ENCODE results near the gene AKIRIN1. TPM values are rescaled to one million over a fixed set of nuclear protein-coding genes. Genes with fewer than 3 reads are reported as not detected.

The AKIRIN1 gene
- total and polyA plus RNA-seq, 4 experiments from 2014 or later: 79.6 to 131 (median 107) TPM

GRCh38 chr1:38994196-38994595 is 3.1 kb downstream of the AKIRIN1 start:
- no peaks in the 10 kb centered on the region for H3K9me3 ChIP-seq (ENCODE audit: control insufficient read depth in 1 of 2, low read length in 2 of 2)
- DNase-seq: no peak
- peaks cover 4% of the 10 kb centered on the region for H3K36me3 ChIP-seq (ENCODE audit: insufficient read depth, low read length)
- peak overlapping the region; percentile 9 to 70 (median 49) for H3K4me3 Mint-ChIP-seq
- intact Hi-C loops (cut with micrococcal nuclease): loop anchor here (5.0 to 10.0 kb wide), 3 partner anchors 98 to 1517 kb away; no protein-coding TSS in a partner anchor
- ChIA-PET POLR2A (ENCODE audit: partially characterized antibody) (interaction anchor here (1.2 to 3.5 kb wide), 3 partner anchors 9 to 32 kb away, joined by 4 to 26 read pairs (median 8); partner anchors contain the start of gene NDUFS5), CTCF (ENCODE audit: partially characterized antibody) (interaction anchor here (0.7 to 0.8 kb wide), 2 partner anchors 33 to 37 kb away, joined by 5 to 6 read pairs; no protein-coding TSS in a partner anchor)
- H3K4me3 ChIP-seq (ENCODE audit: low read length in 2 of 2): no peak overlapping the region
- H3K27ac ChIP-seq (ENCODE audit: low read depth, low read length): no peak overlapping the region
- peaks cover 79% of the 10 kb centered on the region for H3K4me1 ChIP-seq (ENCODE audit: insufficient read depth, low read length)
- H3K36me3 Mint-ChIP-seq: peaks cover 24 to 45% of the 10 kb centered on the region in 2 donors
- no peaks in the 10 kb centered on the region for H3K27me3 ChIP-seq (ENCODE audit: insufficient read depth, low read length)
- H3K4me1 Mint-ChIP-seq: peaks cover 42 to 81% (median 60%) of the 10 kb centered on the region in 4 donors
- H3K27me3 Mint-ChIP-seq: no peaks in the 10 kb centered on the region
- H3K9me3 Mint-ChIP-seq: no peaks in the 10 kb centered on the region
- peak overlapping the region in 6 of 7 donors; percentile 49 to 85 (median 80) for H3K27ac Mint-ChIP-seq

GRCh38 chr1:38997034-38997900 is 6.2 kb downstream of the AKIRIN1 start:
- Histone ChIP-seq H3K9me3 (ENCODE audit: control insufficient read depth in 1 of 2, low read length in 2 of 2) (no peaks in the 10 kb centered on the region), H3K27ac (ENCODE audit: low read depth, low read length) (peak overlapping the region; percentile 22), H3K27me3 (ENCODE audit: insufficient read depth, low read length) (no peaks in the 10 kb centered on the region), H3K4me3 (ENCODE audit: low read length in 2 of 2) (peak overlapping the region; percentile 3 to 11), H3K36me3 (ENCODE audit: insufficient read depth, low read length) (peaks cover 34% of the 10 kb centered on the region), H3K4me1 (ENCODE audit: insufficient read depth, low read length) (peaks cover 74% of the 10 kb centered on the region)
- H3K36me3 Mint-ChIP-seq: peaks cover 38 to 62% of the 10 kb centered on the region in 2 donors
- no peaks in the 10 kb centered on the region for H3K27me3 Mint-ChIP-seq
- peaks cover 40 to 82% (median 59%) of the 10 kb centered on the region in 4 donors for H3K4me1 Mint-ChIP-seq
- no peaks in the 10 kb centered on the region for H3K9me3 Mint-ChIP-seq
- H3K27ac Mint-ChIP-seq: peak overlapping the region; percentile 82 to 94 (median 91)
- intact Hi-C loops (cut with micrococcal nuclease): loop anchor here (1.0 to 10.0 kb wide), 3 partner anchors 18 to 198 kb away; partner anchors contain the start of gene NDUFS5
- peak in 4 of 5 donors; percentile 55 to 63 (median 60) for DNase-seq
- ChIA-PET CTCF (ENCODE audit: partially characterized antibody) (interaction anchor here (0.6 to 1.5 kb wide), 6 partner anchors 19 to 160 kb away, joined by 3 to 5 read pairs (median 3); partner anchors contain the start of gene NDUFS5), POLR2A (ENCODE audit: partially characterized antibody) (interaction anchor here (0.5 to 2.9 kb wide), 9 partner anchors 10 to 138 kb away, joined by 3 to 28 read pairs (median 6); partner anchors contain the start of genes NDUFS5 and RRAGC)
- peak overlapping the region; percentile 69 to 92 (median 86) for H3K4me3 Mint-ChIP-seq

- H3K27ac Mint-ChIP-seq: peak overlapping the region; percentile 82 to 94 (median 91)
- H3K36me3 ChIP-seq (ENCODE audit: insufficient read depth, low read length): peaks cover 38% of the 10 kb centered on the region
Observed at GRCh38 chr1:38997901-38998190, 6.8 kb downstream of the AKIRIN1 start.

GRCh38 chr1:39001516-39002421 is 10.7 kb downstream of the AKIRIN1 start:
- Mint-ChIP-seq H3K4me1 (peaks cover 25 to 49% (median 39%) of the 10 kb centered on the region in 4 donors), H3K36me3 (peaks cover 56 to 70% of the 10 kb centered on the region in 2 donors), H3K27ac (peak overlapping the region; percentile 3 to 84 (median 37)), H3K9me3 (no peaks in the 10 kb centered on the region), H3K27me3 (no peaks in the 10 kb centered on the region), H3K4me3 (no peak overlapping the region)
- no peak for DNase-seq
- peaks cover 70% of the 10 kb centered on the region for H3K36me3 ChIP-seq (ENCODE audit: insufficient read depth, low read length)
- H3K4me3 ChIP-seq (ENCODE audit: low read length in 2 of 2): no peak overlapping the region
- H3K27me3 ChIP-seq (ENCODE audit: insufficient read depth, low read length): no peaks in the 10 kb centered on the region
- no peaks in the 10 kb centered on the region for H3K9me3 ChIP-seq (ENCODE audit: control insufficient read depth in 1 of 2, low read length in 2 of 2)
- no peak overlapping the region for H3K27ac ChIP-seq (ENCODE audit: low read depth, low read length)
- ChIA-PET POLR2A (ENCODE audit: partially characterized antibody) (interaction anchor here (1.1 to 2.8 kb wide), 3 partner anchors 9 to 24 kb away, joined by 3 to 13 read pairs (median 8); partner anchors contain the start of gene NDUFS5), CTCF (ENCODE audit: partially characterized antibody) (interaction anchor here (1.3 kb wide), 1 partner anchor 14 kb away, joined by 3 read pairs; no protein-coding TSS in a partner anchor)
- H3K4me1 ChIP-seq (ENCODE audit: insufficient read depth, low read length): peaks cover 34% of the 10 kb centered on the region
- intact Hi-C loops (cut with micrococcal nuclease): no loop called here

More at GRCh38 chr1:38997901-38998190, 6.8 kb downstream of the AKIRIN1 start:
- Histone ChIP-seq H3K27ac (ENCODE audit: low read depth, low read length) (peak overlapping the region; percentile 22), H3K4me3 (ENCODE audit: low read length in 2 of 2) (peak overlapping the region; percentile 3 to 11), H3K9me3 (ENCODE audit: control insufficient read depth in 1 of 2, low read length in 2 of 2) (no peaks in the 10 kb centered on the region), H3K4me1 (ENCODE audit: insufficient read depth, low read length) (peaks cover 69% of the 10 kb centered on the region), H3K27me3 (ENCODE audit: insufficient read depth, low read length) (no peaks in the 10 kb centered on the region)
- peaks cover 42 to 60% of the 10 kb centered on the region in 2 donors for H3K36me3 Mint-ChIP-seq
- intact Hi-C loops (cut with micrococcal nuclease): loop anchor here (1.0 to 10.0 kb wide), 3 partner anchors 19 to 197 kb away; partner anchors contain the start of gene NDUFS5
- ChIA-PET POLR2A (ENCODE audit: partially characterized antibody) (interaction anchor here (0.7 to 2.9 kb wide), 7 partner anchors 9 to 138 kb away, joined by 3 to 28 read pairs (median 8); partner anchors contain the start of genes NDUFS5 and RRAGC), CTCF (ENCODE audit: partially characterized antibody) (interaction anchor here (0.6 to 1.5 kb wide), 6 partner anchors 20 to 160 kb away, joined by 3 to 5 read pairs (median 3); partner anchors contain the start of gene NDUFS5)
- peaks cover 36 to 81% (median 57%) of the 10 kb centered on the region in 4 donors for H3K4me1 Mint-ChIP-seq
- H3K4me3 Mint-ChIP-seq: peak overlapping the region; percentile 69 to 92 (median 86)
- no peaks in the 10 kb centered on the region for H3K27me3 Mint-ChIP-seq
- DNase-seq: no peak
- H3K9me3 Mint-ChIP-seq: no peaks in the 10 kb centered on the region

- peaks cover 54 to 74% of the 10 kb centered on the region in 2 donors for H3K36me3 Mint-ChIP-seq
- no peak overlapping the region for H3K27ac ChIP-seq (ENCODE audit: low read depth, low read length)
Observed at GRCh38 chr1:39003281-39003680, 12.2 kb downstream of the AKIRIN1 start.

GRCh38 chr1:39003794-39004193 is 12.7 kb downstream of the AKIRIN1 start:
- CTCF ChIA-PET (ENCODE audit: partially characterized antibody): no interaction called here
- intact Hi-C loops (cut with micrococcal nuclease): no loop called here

More at GRCh38 chr1:39003281-39003680, 12.2 kb downstream of the AKIRIN1 start:
- Mint-ChIP-seq H3K4me3 (no peak overlapping the region), H3K27me3 (no peaks in the 10 kb centered on the region), H3K27ac (peak overlapping the region in 6 of 7 donors; percentile 3 to 79 (median 60)), H3K9me3 (no peaks in the 10 kb centered on the region), H3K4me1 (peaks cover 14 to 34% (median 26%) of the 10 kb centered on the region in 4 donors)
- DNase-seq: no peak
- ChIA-PET CTCF (ENCODE audit: partially characterized antibody) (interaction anchor here (1.3 kb wide), 1 partner anchor 13 kb away, joined by 3 read pairs; no protein-coding TSS in a partner anchor), POLR2A (ENCODE audit: partially characterized antibody) (interaction anchor here (1.1 to 2.8 kb wide), 3 partner anchors 10 to 26 kb away, joined by 3 to 13 read pairs (median 8); partner anchors contain the start of gene NDUFS5)
- intact Hi-C loops (cut with micrococcal nuclease): no loop called here
- Histone ChIP-seq H3K9me3 (ENCODE audit: control insufficient read depth in 1 of 2, low read length in 2 of 2) (no peaks in the 10 kb centered on the region), H3K36me3 (ENCODE audit: insufficient read depth, low read length) (peaks cover 74% of the 10 kb centered on the region), H3K4me1 (ENCODE audit: insufficient read depth, low read length) (peaks cover 19% of the 10 kb centered on the region), H3K4me3 (ENCODE audit: low read length in 2 of 2) (no peak overlapping the region), H3K27me3 (ENCODE audit: insufficient read depth, low read length) (no peaks in the 10 kb centered on the region)

More at GRCh38 chr1:39003794-39004193, 12.7 kb downstream of the AKIRIN1 start:
- H3K4me1 Mint-ChIP-seq: peaks cover 13 to 31% (median 24%) of the 10 kb centered on the region in 4 donors
- H3K4me3 Mint-ChIP-seq: no peak overlapping the region
- Histone ChIP-seq H3K27ac (ENCODE audit: low read depth, low read length) (no peak overlapping the region), H3K4me3 (ENCODE audit: low read length in 2 of 2) (no peak overlapping the region), H3K27me3 (ENCODE audit: insufficient read depth, low read length) (no peaks in the 10 kb centered on the region), H3K9me3 (ENCODE audit: control insufficient read depth in 1 of 2, low read length in 2 of 2) (no peaks in the 10 kb centered on the region), H3K4me1 (ENCODE audit: insufficient read depth, low read length) (peaks cover 14% of the 10 kb centered on the region), H3K36me3 (ENCODE audit: insufficient read depth, low read length) (peaks cover 74% of the 10 kb centered on the region)
- POLR2A ChIA-PET (ENCODE audit: partially characterized antibody): interaction anchor here (1.1 to 2.8 kb wide), 3 partner anchors 11 to 26 kb away, joined by 3 to 13 read pairs (median 8); partner anchors contain the start of gene NDUFS5
- DNase-seq: no peak
- H3K27ac Mint-ChIP-seq: peak overlapping the region in 3 of 7 donors; percentile 61 to 74 (median 61)
- no peaks in the 10 kb centered on the region for H3K9me3 Mint-ChIP-seq
- no peaks in the 10 kb centered on the region for H3K27me3 Mint-ChIP-seq
- H3K36me3 Mint-ChIP-seq: peaks cover 56 to 77% of the 10 kb centered on the region in 2 donors
